CD1c-positive myeloid dendritic cell (primary cell): ENCODE data around the gene CES4A.
"Not testable (repeated sequence)": the region's sequence is repeated elsewhere in the genome, so short reads cannot be mapped to it uniquely, and the experiment has no call there.

Experiments
- DNase-seq: peaks from one replicate; pipeline ENCODE4 v3.0.0-alpha.2; 2016; ENCODE audit errors: extremely low spot score

The CES4A gene

GRCh38 chr16:66955363-66956153 lies 32.8 kb upstream of the CES4A start:
- not testable (repeated sequence) for DNase-seq

GRCh38 chr16:66956154-66956457 lies 32.3 kb upstream of the CES4A start:
- DNase-seq, result not testable (repeated sequence)

GRCh38 chr16:66958857-66959703 lies 29.3 kb upstream of the CES4A start:
- DNase-seq, result no peak

GRCh38 chr16:66959704-66960161 lies 28.7 kb upstream of the CES4A start:
- DNase-seq, result peak; percentile 68

GRCh38 chr16:66960270-66960669 lies 28.1 kb upstream of the CES4A start:
- DNase-seq, result no peak

GRCh38 chr16:66961065-66961744 lies 27.2 kb upstream of the CES4A start, which contains the start of gene CES3:
Gene CES3 (plus strand): TSS chr16:66961266. CDS start chr16:66961308, 42 bp downstream.
- DNase-seq, result peak; percentile 63

- no peak for DNase-seq
Measured at GRCh38 chr16:66961914-66962313, 26.5 kb upstream of the CES4A start.

- no peak for DNase-seq
Measured at GRCh38 chr16:66964049-66964448, 24.3 kb upstream of the CES4A start.

- no peak for DNase-seq
Measured at GRCh38 chr16:66968847-66969246, 19.5 kb upstream of the CES4A start.

GRCh38 chr16:66970775-66971720 lies 17.3 kb upstream of the CES4A start:
- no peak for DNase-seq

- no peak for DNase-seq
Measured at GRCh38 chr16:66972983-66973382, 15.4 kb upstream of the CES4A start.

GRCh38 chr16:66973716-66974115 lies 14.7 kb upstream of the CES4A start:
- no peak for DNase-seq

GRCh38 chr16:66974156-66974931 lies 14.0 kb upstream of the CES4A start:
- not testable (repeated sequence) for DNase-seq

- not testable (repeated sequence) for DNase-seq
Measured at GRCh38 chr16:66974932-66975246, 13.5 kb upstream of the CES4A start.

GRCh38 chr16:66975302-66975893 lies 13.0 kb upstream of the CES4A start:
- no peak for DNase-seq

GRCh38 chr16:66976746-66977145 lies 11.6 kb upstream of the CES4A start:
- no peak for DNase-seq

GRCh38 chr16:66977341-66978113 lies 10.9 kb upstream of the CES4A start:
- DNase-seq, result peak; percentile 89

- peak; percentile 84 for DNase-seq
Measured at GRCh38 chr16:66979011-66979717, 9.2 kb upstream of the CES4A start.

GRCh38 chr16:66983033-66983432 lies 5.4 kb upstream of the CES4A start:
- no peak for DNase-seq
